Islet precursor cell (in vitro differentiated cells): ENCODE results near the gene PLXNB2.

Experiments
- DNase-seq: peaks from one replicate; pipeline ENCODE4 v3.0.0-alpha.2; 2018

Gene PLXNB2

GRCh38 chr22:50296658-50297490, 10.6 kb downstream of the PLXNB2 start:
- no peak for DNase-seq

- DNase-seq, result no peak
Observed at GRCh38 chr22:50294319-50294656, 13.2 kb downstream of the PLXNB2 start.

- DNase-seq, result peak; percentile 95
Observed at GRCh38 chr22:50293441-50294318, 13.8 kb downstream of the PLXNB2 start.

DNA sequence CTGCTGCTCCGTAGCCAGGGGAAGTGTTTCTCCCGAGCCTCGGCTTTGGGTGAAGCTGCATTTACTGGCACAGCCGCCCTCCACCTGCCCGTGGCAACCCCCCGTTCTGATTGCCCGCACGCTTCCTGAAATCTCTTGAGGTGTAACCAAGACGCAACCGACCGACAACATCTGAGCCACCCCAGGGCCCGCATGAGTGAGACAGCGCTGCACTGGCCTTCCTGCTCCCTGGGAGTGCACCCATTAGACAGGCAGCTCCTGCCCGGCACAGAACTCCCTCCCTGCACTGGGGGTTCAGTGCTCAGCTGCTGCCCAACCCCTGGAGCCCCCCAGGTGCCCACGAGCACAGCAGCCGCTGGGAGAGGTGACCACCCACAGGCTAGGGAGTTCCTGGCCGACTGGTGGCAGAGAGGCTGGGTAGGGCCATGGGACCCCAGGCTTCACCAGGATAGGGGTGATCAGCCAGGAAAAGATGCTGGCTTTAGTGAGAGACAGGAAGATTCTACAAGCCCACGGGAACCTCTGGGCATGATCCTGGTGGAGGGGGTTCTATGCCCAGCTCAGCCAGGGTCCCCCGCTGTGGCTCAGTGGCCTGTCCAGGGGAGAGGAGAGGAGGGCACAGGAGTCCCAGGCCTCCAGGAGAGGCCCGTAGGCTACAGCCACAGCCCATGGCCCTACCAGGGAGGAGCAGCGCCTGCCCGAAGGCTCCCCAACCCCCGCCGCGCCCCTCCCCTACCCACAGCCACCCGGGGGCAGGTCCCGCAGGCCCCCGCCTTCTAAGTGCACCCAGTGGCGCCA, 14.6 kb downstream of the PLXNB2 start:
- no peak for DNase-seq

DNA sequence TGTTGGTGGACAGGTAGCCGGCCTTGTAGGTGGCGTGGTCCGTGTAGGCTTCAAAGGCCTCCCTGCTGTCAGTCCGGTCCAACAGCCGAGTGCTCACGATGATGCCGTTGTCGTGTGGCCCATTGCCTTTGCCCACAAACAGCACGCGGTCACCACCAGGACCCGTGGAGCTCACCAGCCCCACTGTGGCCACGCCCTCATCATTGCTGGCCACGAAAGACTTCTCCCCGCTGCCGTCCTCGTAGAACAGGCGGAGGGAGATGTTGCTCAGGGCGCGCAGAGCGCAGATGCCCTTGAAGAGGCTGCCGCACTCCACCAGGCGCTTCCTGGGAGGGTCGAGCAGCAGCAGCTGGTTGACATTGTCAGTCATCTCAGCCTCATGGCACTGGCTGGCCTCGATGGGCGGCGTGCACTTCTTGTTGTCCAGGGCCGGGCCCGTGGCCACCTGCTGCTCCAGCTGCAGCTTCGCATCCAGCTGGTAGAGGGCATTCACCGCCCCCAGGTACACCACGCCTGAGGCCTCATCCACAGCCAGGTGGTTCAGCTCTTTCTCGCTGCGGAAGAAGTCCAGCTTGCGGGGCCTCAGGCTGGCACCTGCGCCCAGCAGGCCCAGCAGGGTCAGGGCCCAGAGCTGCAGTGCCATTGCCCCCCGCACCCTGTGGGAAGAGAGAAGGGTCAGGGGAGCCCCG, 17.4 kb downstream of the PLXNB2 start:
- DNase-seq, result no peak

DNA sequence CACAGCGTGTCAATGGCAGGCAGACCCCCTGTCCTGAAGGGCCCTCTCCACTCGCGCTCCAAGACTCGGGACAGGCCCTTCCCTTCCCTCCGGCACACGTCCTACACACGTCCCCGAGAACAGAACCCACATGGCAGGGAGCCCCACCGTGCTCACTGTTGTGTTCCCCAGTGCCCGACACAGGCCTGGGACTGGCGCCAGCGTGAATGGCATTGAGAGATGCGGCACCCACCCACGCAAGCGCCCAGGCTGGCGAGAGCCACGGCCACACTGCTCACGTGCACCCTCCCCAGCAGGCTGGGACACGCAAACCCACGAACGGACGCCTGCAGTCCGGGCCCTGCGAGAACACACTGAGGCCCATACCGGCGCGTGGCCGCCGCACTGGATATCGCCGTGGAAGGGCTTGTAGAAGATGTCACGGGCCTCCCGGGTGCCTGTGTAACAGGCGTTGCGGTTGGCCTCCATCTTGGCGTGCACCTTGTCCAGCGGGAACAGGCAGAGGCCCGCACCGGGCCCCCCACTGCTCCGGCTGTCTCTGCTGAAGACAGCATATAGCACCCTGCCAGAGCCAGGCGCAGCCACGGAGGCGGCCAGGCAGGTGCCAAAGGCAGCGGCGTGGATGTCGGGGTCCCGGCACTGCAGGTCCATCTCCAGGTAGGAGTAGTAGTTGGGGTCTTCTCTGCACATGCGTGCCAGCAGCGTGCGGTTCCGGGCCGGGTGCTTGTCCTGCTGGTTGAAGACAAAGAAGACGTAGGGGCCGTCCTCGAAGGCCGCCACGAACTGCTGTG, 18.1 kb downstream of the PLXNB2 start:
- DNase-seq, result no peak

DNA sequence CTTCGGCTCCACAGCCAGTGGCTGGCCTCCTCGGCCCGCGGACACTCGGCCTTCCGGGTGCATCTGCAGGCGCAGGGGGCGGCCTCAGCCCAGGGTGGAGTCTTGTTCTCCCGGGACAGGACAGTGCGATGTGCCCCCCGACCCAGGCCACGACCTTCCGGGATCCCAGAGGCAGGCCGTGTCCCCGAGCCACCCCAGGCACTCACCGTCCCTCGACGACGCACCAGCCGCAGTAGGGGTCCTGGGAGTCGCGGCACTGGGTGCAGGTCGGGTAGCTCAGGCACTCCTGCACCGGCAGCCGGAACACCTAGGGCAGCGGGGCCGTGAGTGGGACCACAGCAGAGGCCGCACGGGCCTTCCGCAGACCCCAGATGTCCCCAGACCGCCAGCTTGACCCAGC, 19.7 kb downstream of the PLXNB2 start:
- no peak for DNase-seq

- no peak for DNase-seq
Observed at GRCh38 chr22:50286701-50287318, 20.6 kb downstream of the PLXNB2 start.

DNA sequence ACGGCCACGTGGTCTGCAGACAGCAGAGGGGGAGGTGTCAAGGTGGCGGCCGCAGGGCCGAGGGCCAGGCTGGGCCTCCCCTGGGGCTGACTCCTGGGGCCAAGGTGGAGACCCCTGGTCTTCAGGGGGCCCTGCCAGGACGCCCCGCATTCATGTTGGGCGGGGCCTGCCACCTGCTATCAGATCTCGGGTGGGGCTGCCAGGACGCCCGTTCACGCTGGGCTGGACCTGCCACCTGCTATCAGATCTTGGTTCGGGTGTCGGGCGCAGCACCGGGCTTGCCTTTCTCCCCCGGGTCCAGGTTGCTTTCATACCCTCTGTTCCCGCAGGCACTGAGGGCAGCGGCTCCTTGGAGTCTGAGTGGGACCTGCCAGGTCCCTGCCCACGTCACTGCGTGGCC, 21.2 kb downstream of the PLXNB2 start:
- no peak for DNase-seq

DNA sequence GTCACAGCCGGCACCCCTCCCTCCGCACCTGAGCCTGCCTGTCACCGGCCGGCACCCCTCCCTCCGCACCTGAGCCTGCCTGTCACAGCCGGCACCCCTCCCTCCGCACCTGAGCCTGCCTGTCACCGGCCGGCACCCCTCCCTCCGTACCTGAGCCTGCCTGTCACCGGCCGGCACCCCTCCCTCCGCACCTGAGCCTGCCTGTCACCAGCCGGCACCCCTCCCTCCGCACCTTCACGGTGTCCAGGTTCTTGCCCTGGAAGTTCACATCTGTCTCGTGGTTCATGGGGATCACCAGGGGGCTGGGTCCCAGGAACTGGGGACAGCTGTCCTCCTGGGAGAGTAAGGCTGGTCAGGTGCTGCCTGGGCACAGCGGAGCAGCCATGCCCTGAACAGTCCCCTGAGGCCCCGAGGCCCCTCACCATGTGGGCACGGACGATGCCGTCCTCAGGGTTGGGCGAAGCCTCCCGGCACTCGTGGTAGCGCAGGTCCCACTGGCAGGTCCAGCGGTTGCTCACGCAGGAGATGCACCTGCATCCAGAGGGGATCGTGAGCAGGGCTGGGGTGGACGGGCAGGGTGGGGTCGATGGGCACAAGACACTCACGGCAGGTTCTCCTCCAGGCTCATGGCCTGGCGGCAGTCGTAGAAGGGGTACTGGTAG, 21.7 kb downstream of the PLXNB2 start:
- no peak for DNase-seq

- no peak for DNase-seq
Observed at GRCh38 chr22:50284479-50284878, 23.0 kb downstream of the PLXNB2 start.

DNA sequence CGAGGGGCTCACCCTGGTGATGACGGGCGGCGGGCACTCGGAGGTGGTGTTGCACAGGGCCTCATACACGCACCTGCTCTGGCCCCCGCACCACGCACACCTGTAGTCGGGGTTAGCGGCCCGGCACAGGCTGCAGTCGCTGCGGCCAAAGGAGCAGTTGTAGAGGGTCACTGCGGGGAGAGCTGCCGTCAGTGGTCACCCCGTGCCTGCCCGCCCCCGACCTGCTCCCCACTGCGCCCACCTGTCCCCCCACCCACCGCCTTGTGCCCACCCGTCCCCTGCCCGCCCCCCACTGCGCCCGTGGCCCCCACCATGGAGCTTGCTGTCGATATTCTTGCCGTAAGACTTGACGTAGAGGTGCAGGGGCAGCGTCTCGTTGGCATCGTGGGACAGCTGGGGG, 23.6 kb downstream of the PLXNB2 start:
- no peak for DNase-seq

- DNase-seq, result peak; percentile 91
Observed at GRCh38 chr22:50282361-50283155, 24.9 kb downstream of the PLXNB2 start.

DNA sequence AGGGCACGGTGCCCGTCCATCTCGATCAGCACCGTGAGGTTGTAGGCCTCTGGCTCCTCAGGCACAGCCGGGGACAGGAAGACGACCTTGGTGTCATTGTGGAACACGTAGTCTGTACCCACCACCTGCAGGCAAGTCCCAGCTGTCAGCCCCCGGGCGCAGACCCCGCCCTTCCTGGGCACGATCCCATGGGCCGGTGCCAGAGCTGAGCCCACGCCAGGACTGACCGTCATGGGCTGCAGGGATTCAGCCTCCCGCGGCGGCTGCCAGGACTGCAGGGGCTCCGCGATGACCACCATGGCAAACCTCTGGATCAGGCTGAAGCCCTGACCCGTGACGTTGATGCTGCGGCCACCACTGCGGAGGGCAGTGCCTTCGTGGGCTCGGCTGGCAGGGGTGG, 25.5 kb downstream of the PLXNB2 start:
- DNase-seq, result no peak

DNA sequence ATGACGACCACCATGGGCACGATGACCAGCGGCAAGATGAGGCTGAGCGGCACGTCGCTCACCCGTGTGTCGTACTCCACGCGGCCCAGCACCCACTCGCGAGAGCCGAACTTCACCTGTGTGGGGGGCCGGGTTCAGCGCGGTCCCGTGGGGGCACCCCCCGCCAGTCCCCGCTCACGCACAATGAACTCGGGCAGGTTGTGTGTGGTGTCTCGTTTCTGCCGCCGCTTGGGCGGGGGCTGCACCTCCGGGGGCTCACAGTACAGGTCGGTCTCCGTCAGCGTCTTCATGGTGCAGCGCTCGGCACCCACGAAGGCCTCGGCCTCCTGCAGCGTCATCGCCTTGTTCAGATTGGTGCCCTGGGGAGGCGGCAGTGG, 26.1 kb downstream of the PLXNB2 start:
- no peak for DNase-seq

DNA sequence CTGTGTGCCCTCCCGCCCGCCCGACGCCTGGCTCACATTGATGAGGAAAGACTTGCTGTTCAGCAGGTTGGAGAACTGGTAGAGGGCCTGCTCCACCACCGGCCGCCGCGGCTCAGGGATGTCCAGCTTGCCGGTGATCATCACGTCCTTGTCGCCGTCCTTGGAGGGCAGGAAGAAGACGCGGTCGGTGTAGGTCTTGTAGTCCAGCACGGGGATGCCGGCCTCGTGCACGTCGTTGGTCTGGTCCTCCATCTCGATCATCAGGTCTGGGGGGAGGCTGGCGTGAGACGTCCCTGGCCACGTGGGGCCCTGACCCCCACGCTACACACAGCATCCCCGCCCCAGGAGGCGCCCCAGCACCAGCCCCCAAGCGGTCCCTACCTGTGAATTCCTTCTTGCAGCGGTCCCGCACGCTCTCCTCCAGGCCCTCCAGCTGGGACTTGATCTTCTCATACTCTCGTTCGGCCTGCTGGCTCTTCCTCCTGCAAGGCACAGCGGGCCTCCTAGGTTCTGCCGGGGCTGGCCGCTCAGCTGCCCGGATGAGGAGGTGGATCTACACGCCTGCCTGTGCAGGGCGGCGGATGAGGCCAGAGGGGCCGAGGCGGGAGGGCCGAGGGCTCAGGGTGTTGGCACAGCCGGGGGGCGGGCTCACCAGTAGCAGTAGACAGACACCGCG, 26.6 kb downstream of the PLXNB2 start:
- no peak for DNase-seq

DNA sequence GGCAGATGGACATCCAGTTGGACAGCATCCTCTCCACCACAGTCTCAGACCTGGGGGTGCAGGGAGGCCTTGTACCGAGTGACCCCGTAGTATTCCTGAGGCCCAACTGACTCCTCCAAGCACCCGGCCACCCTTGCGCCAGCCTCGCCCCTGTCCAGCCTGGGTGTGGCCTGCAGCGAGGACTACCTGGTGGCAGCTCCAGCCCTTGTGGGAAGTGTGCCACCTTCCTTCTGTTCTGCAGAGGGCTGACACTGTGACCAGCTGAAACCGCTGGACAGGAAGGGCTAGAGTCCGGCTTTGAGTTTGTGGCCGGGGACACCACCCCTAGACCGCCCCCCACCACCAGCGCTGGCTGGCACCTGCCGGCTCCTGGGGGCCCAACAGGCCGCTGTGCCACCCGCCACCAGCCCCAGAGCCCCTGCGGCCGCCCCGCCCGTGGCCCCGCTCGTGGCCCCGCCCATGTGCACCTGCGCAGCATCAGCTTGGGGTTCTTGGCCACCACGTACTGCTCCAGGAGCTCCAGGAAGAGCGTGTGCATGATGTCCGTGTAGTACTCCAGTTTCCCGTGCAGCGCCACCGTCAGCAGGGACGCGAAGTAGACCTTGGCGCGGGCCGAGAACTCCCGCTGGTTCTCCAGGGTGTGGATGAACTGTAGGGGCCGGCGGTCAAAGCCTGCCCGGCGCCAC, 27.3 kb downstream of the PLXNB2 start:
- no peak for DNase-seq

DNA sequence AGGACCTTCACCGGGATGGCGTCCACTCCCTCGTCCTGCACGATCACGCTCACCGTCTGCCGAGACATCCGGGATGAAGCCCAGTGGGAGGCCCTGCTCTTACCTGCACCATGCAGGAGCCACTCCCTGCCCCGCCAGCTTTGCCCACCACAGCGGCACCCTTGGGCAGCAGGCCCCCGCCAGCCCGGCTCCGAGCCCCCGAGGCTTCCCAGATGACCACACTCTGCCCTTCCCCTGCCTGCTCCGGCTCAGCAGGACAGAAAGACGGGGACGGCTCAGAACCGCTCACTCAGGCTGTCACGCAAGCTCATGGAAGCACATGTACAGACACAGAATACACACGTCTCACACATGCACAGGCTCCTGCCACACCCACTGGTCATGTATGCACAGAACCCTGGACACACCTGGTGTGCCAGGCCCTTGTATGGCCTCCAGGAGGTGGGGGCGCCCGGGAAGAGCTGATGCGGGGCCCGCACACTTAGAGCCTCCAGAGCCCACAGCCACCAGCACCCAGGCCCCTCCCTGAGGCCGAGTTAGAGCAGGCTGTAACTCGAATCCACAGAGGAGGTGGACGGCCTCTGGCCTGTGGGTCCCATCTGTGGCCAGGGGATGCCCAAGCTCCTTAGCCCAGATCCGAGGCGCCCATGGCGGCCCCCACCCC, 28.4 kb downstream of the PLXNB2 start:
- DNase-seq, result no peak
